HCT116 (cell line): ENCODE data around the gene KLF14. TPM values are rescaled to one million over a fixed set of nuclear protein-coding genes. Genes with fewer than 3 reads are reported as not detected.

Experiments used
- ATAC-seq: fragments of 200-7000 bp; cut with Tn5 transposase; 2 replicates; pipeline ENCODE4 v1.9.1; 2020; ENCODE audit warnings: mild to moderate bottlenecking, moderate library complexity
- BruUV-seq: library from RNA; stranded (reverse); fragments of 400-500 nt; replicated peaks from 2 replicates; lab custom pipeline; 2021; lab: Mats Ljungman, UMichigan
- CTCF ChIA-PET: fragments of 300-600 bp; sonication (Branson Sonifier 250); formaldehyde crosslinking; loops from one replicate; lab custom pipeline; 2021; ENCODE audit warnings: antibody characterized with exemption; lab: Charles Lee
- POLR2A ChIA-PET: fragments of 300-600, 350-600 bp; sonication (Branson Sonifier 250); formaldehyde crosslinking; loops from one replicate; lab custom pipeline; 2021; ENCODE audit warnings: antibody characterized with exemption; lab: Charles Lee
- RAD21 ChIA-PET, 2 experiments: fragments of 300-600 bp; sonication (Branson Sonifier 250); formaldehyde crosslinking; loops; one replicate each; lab custom pipeline; 2023; ENCODE audit warnings: low total read pairs in 2 of 2; ENCODE audit not compliant: uncharacterized antibody in 2 of 2, unreplicated experiment in 2 of 2, low non-redundant PET in 1 of 2; lab: Charles Lee
- DNase-seq: peaks from one replicate; pipeline ENCODE4 v3.0.0-alpha.2; 2010; ENCODE audit warnings: low read depth, low spot score
- H2AFZ ChIP-seq: fragments of 200-600 bp; shearing (Covaris generic), sonication (generic); 2 replicates; pipeline ENCODE4 v1.6.1; 2017; ENCODE audit warnings: low read depth, mixed run types, mixed read lengths, antibody characterized with exemption, low read length; ENCODE audit not compliant: poor library complexity, severe bottlenecking
- H3K27ac ChIP-seq: 2 replicates; pipeline ENCODE4 v1.5.1; 2012; ENCODE audit warnings: low read depth, low read length
- H3K27me3 ChIP-seq: fragments of 200-600 bp; sonication (generic); 2 replicates; pipeline ENCODE4 v1.6.1; 2016; ENCODE audit warnings: mixed run types, low read length, mixed read lengths; ENCODE audit not compliant: insufficient read depth
- H3K36me3 ChIP-seq, 2 experiments: fragments of 200-500 bp in 1 of 2; fragments of 200-600 bp in 1 of 2; sonication (Bioruptor generic) in 1 of 2; sonication (generic) in 1 of 2; 2 replicates each; pipeline versions ENCODE4 v1.5.1 to v1.6.1; 2014 to 2016; ENCODE audit warnings: low read length in 2 of 2, inconsistent platforms in 1 of 2, mixed read lengths in 1 of 2, mixed run types in 1 of 2; ENCODE audit not compliant: insufficient read depth in 2 of 2, control insufficient read depth in 1 of 2
- H3K4me1 ChIP-seq, 2 experiments: fragments of 200-600 bp in 1 of 2; sonication (generic) in 1 of 2; 2 replicates each; pipeline versions ENCODE4 v1.5.1 to v1.6.1; 2012 to 2017; ENCODE audit warnings: low read length in 2 of 2, inconsistent platforms in 1 of 2, mild to moderate bottlenecking in 1 of 2, mixed read lengths in 1 of 2, mixed run types in 1 of 2, moderate library complexity in 1 of 2; ENCODE audit not compliant: insufficient read depth in 2 of 2, control insufficient read depth in 1 of 2
- H3K4me2 ChIP-seq: fragments of 200-600 bp; sonication (generic); 2 replicates; pipeline ENCODE4 v1.6.1; 2017; ENCODE audit warnings: mixed run types, low read length, mixed read lengths
- H3K4me3 ChIP-seq, 2 experiments: fragments of 200-600 bp in 1 of 2; sonication (generic) in 1 of 2; replicated peaks in 1 of 2; 2 replicates each; pipeline ENCODE4 v1.5.1; 2011 to 2016; ENCODE audit warnings: low read length in 2 of 2, control low read depth in 1 of 2, low read depth in 1 of 2, mild to moderate bottlenecking in 1 of 2, mixed read lengths in 1 of 2, mixed run types in 1 of 2
- H3K79me2 ChIP-seq: fragments of 200-600 bp; sonication (generic); 2 replicates; pipeline ENCODE4 v1.6.1; 2017; ENCODE audit warnings: mild to moderate bottlenecking, mixed run types, low read length, moderate library complexity, mixed read lengths; ENCODE audit not compliant: insufficient read depth
- H3K9ac ChIP-seq: fragments of 200-600 bp; sonication (generic); 2 replicates; pipeline ENCODE4 v1.6.1; 2016; ENCODE audit warnings: low read length, mixed read lengths
- H3K9me2 ChIP-seq: fragments of 200-600 bp; sonication (generic), shearing (Covaris generic); 2 replicates; pipeline ENCODE4 v1.6.1; 2017; ENCODE audit warnings: mixed run types, mild to moderate bottlenecking, moderate library complexity; ENCODE audit not compliant: insufficient read depth
- H3K9me3 ChIP-seq, 2 experiments: fragments of 200-500 bp in 1 of 2; fragments of 200-600 bp in 1 of 2; sonication (Bioruptor generic) in 1 of 2; sonication (generic) in 1 of 2; 2 replicates each; pipeline ENCODE4 v1.6.1; 2014 to 2017; ENCODE audit warnings: low read length in 2 of 2, mixed read lengths in 2 of 2, inconsistent platforms in 1 of 2, low read depth in 1 of 2, mild to moderate bottlenecking in 1 of 2, mixed run types in 1 of 2, moderate library complexity in 1 of 2; ENCODE audit not compliant: control insufficient read depth in 1 of 2, insufficient read depth in 1 of 2
- H4K20me1 ChIP-seq: fragments of 200-600 bp; sonication (generic), shearing (Covaris generic); 2 replicates; pipeline ENCODE4 v1.6.1; 2017; ENCODE audit warnings: mixed run types, mild to moderate bottlenecking, moderate library complexity; ENCODE audit not compliant: insufficient read depth
- ATF3 ChIP-seq: IDR thresholded peaks from 2 replicates; pipeline ENCODE4 v1.6.1; 2012
- CBX3 ChIP-seq: IDR thresholded peaks from 2 replicates; pipeline ENCODE4 v1.6.1; 2012; ENCODE audit warnings: low read depth
- CEBPB ChIP-seq: IDR thresholded peaks from 2 replicates; pipeline ENCODE4 v1.6.1; 2012; ENCODE audit warnings: low read depth
- CTCF ChIP-seq, 3 experiments: fragments of 200-600 bp in 1 of 3; sonication (generic) in 1 of 3; IDR thresholded peaks in 2 of 3; conservative IDR thresholded peaks in 1 of 3; 2 replicates each; pipeline ENCODE4 v1.5.1; 2012 to 2017; ENCODE audit warnings: low read depth in 2 of 3, low read length in 2 of 3, antibody characterized with exemption in 1 of 3, borderline replicate concordance in 1 of 3, control low read depth in 1 of 3, mild to moderate bottlenecking in 1 of 3, mixed read lengths in 1 of 3, mixed run types in 1 of 3, moderate library complexity in 1 of 3; ENCODE audit not compliant: insufficient read depth in 1 of 3
- EGR1 ChIP-seq: IDR thresholded peaks from 2 replicates; pipeline ENCODE4 v1.6.1; 2012; ENCODE audit warnings: low read depth
- EZH2 ChIP-seq: fragments of 200-600 bp; sonication (generic); IDR thresholded peaks from 2 replicates; pipeline ENCODE4 v1.6.1; 2017; ENCODE audit warnings: antibody characterized with exemption, mixed run types
- EZH2phosphoT487 ChIP-seq: fragments of 200-600 bp; IDR thresholded peaks from 2 replicates; pipeline ENCODE4 v1.6.1; 2018; ENCODE audit warnings: antibody characterized with exemption, borderline replicate concordance
- REST ChIP-seq: IDR thresholded peaks from 2 replicates; pipeline ENCODE4 v1.6.1; 2012; ENCODE audit warnings: low read depth
- SIN3A ChIP-seq: IDR thresholded peaks from 2 replicates; pipeline ENCODE4 v1.6.1; 2012; ENCODE audit warnings: low read depth
- SRF ChIP-seq: IDR thresholded peaks from 2 replicates; pipeline ENCODE4 v1.6.1; 2012; ENCODE audit warnings: low read depth
- TCF7L2 ChIP-seq: IDR thresholded peaks from 2 replicates; pipeline ENCODE4 v1.7.0; 2011; ENCODE audit warnings: borderline replicate concordance, inconsistent platforms; ENCODE audit not compliant: insufficient read depth, insufficient read length; ENCODE audit errors: extremely low read depth
- YY1 ChIP-seq: IDR thresholded peaks from 2 replicates; pipeline ENCODE4 v1.6.1; 2011; ENCODE audit warnings: low read length, low read depth, moderate library complexity, mild to moderate bottlenecking; ENCODE audit not compliant: insufficient replicate concordance; ENCODE audit errors: extremely low read depth
- ZBTB33 ChIP-seq: IDR thresholded peaks from 2 replicates; pipeline ENCODE4 v1.6.1; 2011; ENCODE audit warnings: mild to moderate bottlenecking, low read length, moderate library complexity; ENCODE audit not compliant: insufficient replicate concordance; ENCODE audit errors: extremely low read depth
- intact Hi-C: fragments of 100-400 bp; cut with micrococcal nuclease; formaldehyde crosslinking; loops from 2 replicates; pipeline ENCODE4 v1.10.0; 2022
- total RNA-seq: library from RNA; stranded (reverse); gene quantifications from one replicate; pipeline ENCODE4 v1.2.1, GENCODE V29; 2021; ENCODE audit not compliant: unreplicated experiment

Gene KLF14
- total RNA-seq, 1 experiment from 2014 or later = 0.93 TPM

GRCh38 chr7:130708766-130709165 lies 25.2 kb downstream of the KLF14 start:
- RAD21 ChIA-PET = no interaction called here
- Histone ChIP-seq H3K4me3 (no peak overlapping the region), H3K36me3 (no peaks in the 10 kb centered on the region), H3K27me3 (no peaks in the 10 kb centered on the region), H2AFZ (no peak overlapping the region), H3K4me2 (no peak overlapping the region), H3K9me2 (no peaks in the 10 kb centered on the region), H3K9me3 (no peaks in the 10 kb centered on the region), H3K79me2 (no peaks in the 10 kb centered on the region), H3K4me1 (no peaks in the 10 kb centered on the region), H4K20me1 (no peaks in the 10 kb centered on the region), H3K27ac (no peak overlapping the region), H3K9ac (no peak overlapping the region)
- no peak for TF ChIP-seq CEBPB
- TF ChIP-seq CBX3 = no peak
- TF ChIP-seq YY1 = no peak
- TF ChIP-seq TCF7L2 = no peak
- TF ChIP-seq ATF3 = no peak
- no peak for TF ChIP-seq EZH2phosphoT487
- no peak for TF ChIP-seq EGR1
- no peak for TF ChIP-seq ZBTB33
- TF ChIP-seq SIN3A = no peak
- no peak for TF ChIP-seq EZH2
- TF ChIP-seq SRF = no peak
- TF ChIP-seq CTCF (IDR thresholded peaks at IDR 0.05 in 2 of 3, conservative IDR thresholded peaks at IDR 0.05 in 1 of 3; ENCODE audit: borderline replicate concordance in 1 of 3, insufficient read depth in 1 of 3, low read depth in 2 of 3, low read length in 2 of 3) = no peak
- TF ChIP-seq REST = no peak
- CTCF ChIA-PET = no interaction called here
- DNase-seq (no peak), ATAC-seq (no peak)
- no TSS peak for BruUV-seq
- intact Hi-C loops = no loop called here
- POLR2A ChIA-PET = no interaction called here
